GM23338 (cell line): Measurements from ENCODE around the gene BEND5. TPM values are rescaled to one million over a fixed set of nuclear protein-coding genes. Genes with fewer than 3 reads are reported as not detected.

Source experiments
- ATAC-seq: fragments of 200-7000 bp; cut with Tn5 transposase; 3 replicates; pipeline ENCODE4 v1.9.1; 2020
- DNase-seq: peaks from one replicate; pipeline ENCODE4 v3.0.0-alpha.2; 2015; ENCODE audit warnings: low spot score
- H2AFZ ChIP-seq: fragments of 200-600 bp; sonication (generic); 2 replicates; pipeline ENCODE4 v1.8.0; 2016; ENCODE audit warnings: antibody characterized with exemption, mild to moderate bottlenecking, moderate library complexity
- H3F3A ChIP-seq: fragments of 200-600 bp; sonication (generic); replicated peaks from 2 replicates; pipeline ENCODE4 v1.8.0; 2017; ENCODE audit warnings: antibody characterized with exemption, mixed run types, low read depth
- H3K27ac ChIP-seq: fragments of 200-600 bp; sonication (generic); 2 replicates; pipeline ENCODE4 v1.6.1; 2016; ENCODE audit warnings: low read depth
- H3K27me3 ChIP-seq: fragments of 200-600 bp; sonication (generic); 2 replicates; pipeline ENCODE4 v1.8.0; 2016; ENCODE audit warnings: mild to moderate bottlenecking, mixed run types, moderate library complexity; ENCODE audit not compliant: insufficient read depth
- H3K36me3 ChIP-seq: fragments of 200-600 bp; sonication (generic); 2 replicates; pipeline ENCODE4 v1.8.0; 2016; ENCODE audit warnings: mild to moderate bottlenecking; ENCODE audit not compliant: insufficient read depth
- H3K4me1 ChIP-seq: fragments of 200-600 bp; sonication (generic); 2 replicates; pipeline ENCODE4 v1.8.0; 2016; ENCODE audit warnings: mild to moderate bottlenecking, moderate library complexity; ENCODE audit not compliant: insufficient read depth
- H3K4me2 ChIP-seq: fragments of 200-600 bp; sonication (generic); 2 replicates; pipeline ENCODE4 v1.7.1; 2017; ENCODE audit warnings: mixed run types
- H3K4me3 ChIP-seq: fragments of 200-600 bp; sonication (generic); 2 replicates; pipeline ENCODE4 v1.6.1; 2016; ENCODE audit warnings: mixed run types
- H3K79me2 ChIP-seq: fragments of 200-600 bp; sonication (generic); replicated peaks from 2 replicates; pipeline ENCODE4 v1.8.0; 2017; ENCODE audit warnings: mild to moderate bottlenecking; ENCODE audit not compliant: insufficient read depth
- H3K9me2 ChIP-seq: fragments of 200-600 bp; sonication (generic); 2 replicates; pipeline ENCODE4 v1.8.0; 2017; ENCODE audit not compliant: insufficient read depth
- H4K20me1 ChIP-seq: fragments of 200-600 bp; sonication (generic); replicated peaks from 2 replicates; pipeline ENCODE4 v1.8.0; 2017; ENCODE audit warnings: mild to moderate bottlenecking; ENCODE audit not compliant: insufficient read depth
- H3K27ac Mint-ChIP-seq: 2 replicates; pipeline ENCODE4 v1.8.0; 2020; ENCODE audit warnings: inconsistent platforms, mild to moderate bottlenecking, moderate library complexity, mixed read lengths
- H3K27me3 Mint-ChIP-seq: 3 replicates; pipeline ENCODE4 v1.8.0; 2022; ENCODE audit warnings: low read depth, mild to moderate bottlenecking, moderate library complexity, mixed read lengths, inconsistent platforms; ENCODE audit not compliant: insufficient read depth, poor library complexity
- H3K36me3 Mint-ChIP-seq: 3 replicates; pipeline ENCODE4 v1.8.0; 2021; ENCODE audit warnings: low read depth, mild to moderate bottlenecking, inconsistent platforms, moderate library complexity, mixed read lengths
- H3K4me1 Mint-ChIP-seq: 3 replicates; pipeline ENCODE4 v1.8.0; 2020; ENCODE audit warnings: mild to moderate bottlenecking, inconsistent platforms, mixed read lengths
- H3K4me3 Mint-ChIP-seq: 3 replicates; pipeline ENCODE4 v1.8.0; 2021; ENCODE audit warnings: moderate library complexity, mild to moderate bottlenecking, inconsistent platforms, mixed read lengths
- H3K9me3 Mint-ChIP-seq: 3 replicates; pipeline ENCODE4 v1.8.0; 2020; ENCODE audit warnings: moderate library complexity, mild to moderate bottlenecking, inconsistent platforms, mixed read lengths
- EZH2 ChIP-seq: fragments of 200-600 bp; sonication (generic); IDR thresholded peaks from one replicate; pipeline ENCODE4 v1.8.0; 2017; ENCODE audit warnings: antibody characterized with exemption, mild to moderate bottlenecking, low read depth; ENCODE audit not compliant: unreplicated experiment
- JUNB ChIP-seq: IDR thresholded peaks from one replicate; pipeline ENCODE4 v1.6.1; 2016; ENCODE audit warnings: antibody characterized with exemption; ENCODE audit not compliant: unreplicated experiment
- NANOG ChIP-seq: IDR thresholded peaks from 2 replicates; pipeline ENCODE4 v1.6.1; 2016; ENCODE audit warnings: antibody characterized with exemption, borderline replicate concordance
- POLR2AphosphoS5 ChIP-seq: IDR thresholded peaks from 2 replicates; pipeline ENCODE4 v1.6.1; 2016; ENCODE audit warnings: antibody characterized with exemption, low read depth
- STAT1 ChIP-seq: IDR thresholded peaks from one replicate; pipeline ENCODE4 v1.6.1; 2016; ENCODE audit warnings: antibody characterized with exemption; ENCODE audit not compliant: unreplicated experiment
- ZNF331 ChIP-seq: fragments of 250-450 bp; sonication (Bioruptor Pico); IDR thresholded peaks from 2 replicates; pipeline ENCODE4 v1.5.0; 2020; ENCODE audit warnings: low read depth, mild to moderate bottlenecking, moderate library complexity
- polyA plus RNA-seq: library from polyadenylated mRNA; unstranded; fragments of >200 nt; fragmentation: Nextera tagmentation; extraction: Ambion mirVana; gene quantifications from 2 replicates; pipeline ENCODE4 v1.2.1, GENCODE V29; 2016
- total RNA-seq: library from RNA; depleted of rRNA; stranded (reverse); fragments of >200 nt; shearing (Covaris generic); gene quantifications from 2 replicates; pipeline ENCODE4 v1.2.3, GENCODE V29; 2014
- TF ChIP-seq, protein P1 (sequence below): fragments of 250-450 bp; sonication (Bioruptor Pico); IDR thresholded peaks from 2 replicates; pipeline ENCODE4 v1.5.0; 2020; ENCODE audit warnings: mild to moderate bottlenecking, moderate library complexity
- TF ChIP-seq, protein P2 (sequence below), 2 experiments: fragments of 200-600 bp in 1 of 2; sonication (generic) in 1 of 2; conservative IDR thresholded peaks; 2 replicates each; pipeline versions ENCODE4 v1.5.1 to v1.6.1; 2016 to 2017; ENCODE audit warnings: antibody characterized with exemption in 2 of 2, low read depth in 2 of 2, mild to moderate bottlenecking in 2 of 2, moderate library complexity in 1 of 2

BEND5 gene
- total and polyA plus RNA-seq, 2 experiments from 2014 or later: 6.8 to 12.3 TPM

DNA sequence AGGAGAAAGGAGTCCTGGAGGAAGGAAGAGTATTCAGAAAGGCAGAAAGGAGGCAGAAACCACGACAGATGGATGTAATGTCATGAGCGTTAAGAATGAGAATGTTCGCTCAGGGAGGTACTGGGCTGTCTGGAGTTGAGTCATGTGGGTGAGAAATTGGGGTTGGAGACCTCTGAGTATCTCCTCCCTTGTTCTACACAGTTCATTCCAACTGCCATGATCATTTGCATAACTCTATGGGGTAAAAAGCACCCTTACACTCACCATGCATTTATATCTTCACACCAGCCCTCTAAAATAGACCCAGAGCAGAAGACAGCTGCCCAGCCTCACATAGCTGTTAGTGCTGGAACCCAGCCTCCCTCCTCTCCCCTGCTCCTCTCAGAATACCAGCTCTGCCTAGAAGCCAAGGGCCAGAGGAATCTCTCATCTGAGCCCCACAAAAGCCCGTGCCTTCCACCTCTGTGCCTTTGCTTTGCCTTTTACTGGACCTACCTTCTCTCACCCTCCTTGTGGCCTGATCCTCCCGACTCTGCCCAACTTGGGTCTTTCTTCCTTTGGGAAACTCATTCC lies 85.2 kb downstream of the BEND5 start:
- no peak overlapping the region for H3K27ac Mint-ChIP-seq
- Histone ChIP-seq H3K9me2 (no peaks in the 10 kb centered on the region), H3F3A (no peaks in the 10 kb centered on the region), H3K4me3 (no peak overlapping the region), H3K79me2 (no peaks in the 10 kb centered on the region), H3K36me3 (no peaks in the 10 kb centered on the region), H2AFZ (no peak overlapping the region), H3K27ac (no peak overlapping the region), H3K27me3 (no peaks in the 10 kb centered on the region), H3K4me2 (no peak overlapping the region), H3K4me1 (no peaks in the 10 kb centered on the region; the same call in 1 of the 2 replicates), H4K20me1 (no peaks in the 10 kb centered on the region)
- H3K4me3 Mint-ChIP-seq: no peak overlapping the region
- no peak for ATAC-seq
- no peak for DNase-seq
- no peaks in the 10 kb centered on the region; the same call in 1 of the 3 replicates for H3K9me3 Mint-ChIP-seq
- no peaks in the 10 kb centered on the region for H3K36me3 Mint-ChIP-seq
- TF ChIP-seq JUNB (no peak), STAT1 (no peak), ZNF331 (CRISPR knock-in tag) (no peak)
- TF ChIP-seq, protein P1, sequence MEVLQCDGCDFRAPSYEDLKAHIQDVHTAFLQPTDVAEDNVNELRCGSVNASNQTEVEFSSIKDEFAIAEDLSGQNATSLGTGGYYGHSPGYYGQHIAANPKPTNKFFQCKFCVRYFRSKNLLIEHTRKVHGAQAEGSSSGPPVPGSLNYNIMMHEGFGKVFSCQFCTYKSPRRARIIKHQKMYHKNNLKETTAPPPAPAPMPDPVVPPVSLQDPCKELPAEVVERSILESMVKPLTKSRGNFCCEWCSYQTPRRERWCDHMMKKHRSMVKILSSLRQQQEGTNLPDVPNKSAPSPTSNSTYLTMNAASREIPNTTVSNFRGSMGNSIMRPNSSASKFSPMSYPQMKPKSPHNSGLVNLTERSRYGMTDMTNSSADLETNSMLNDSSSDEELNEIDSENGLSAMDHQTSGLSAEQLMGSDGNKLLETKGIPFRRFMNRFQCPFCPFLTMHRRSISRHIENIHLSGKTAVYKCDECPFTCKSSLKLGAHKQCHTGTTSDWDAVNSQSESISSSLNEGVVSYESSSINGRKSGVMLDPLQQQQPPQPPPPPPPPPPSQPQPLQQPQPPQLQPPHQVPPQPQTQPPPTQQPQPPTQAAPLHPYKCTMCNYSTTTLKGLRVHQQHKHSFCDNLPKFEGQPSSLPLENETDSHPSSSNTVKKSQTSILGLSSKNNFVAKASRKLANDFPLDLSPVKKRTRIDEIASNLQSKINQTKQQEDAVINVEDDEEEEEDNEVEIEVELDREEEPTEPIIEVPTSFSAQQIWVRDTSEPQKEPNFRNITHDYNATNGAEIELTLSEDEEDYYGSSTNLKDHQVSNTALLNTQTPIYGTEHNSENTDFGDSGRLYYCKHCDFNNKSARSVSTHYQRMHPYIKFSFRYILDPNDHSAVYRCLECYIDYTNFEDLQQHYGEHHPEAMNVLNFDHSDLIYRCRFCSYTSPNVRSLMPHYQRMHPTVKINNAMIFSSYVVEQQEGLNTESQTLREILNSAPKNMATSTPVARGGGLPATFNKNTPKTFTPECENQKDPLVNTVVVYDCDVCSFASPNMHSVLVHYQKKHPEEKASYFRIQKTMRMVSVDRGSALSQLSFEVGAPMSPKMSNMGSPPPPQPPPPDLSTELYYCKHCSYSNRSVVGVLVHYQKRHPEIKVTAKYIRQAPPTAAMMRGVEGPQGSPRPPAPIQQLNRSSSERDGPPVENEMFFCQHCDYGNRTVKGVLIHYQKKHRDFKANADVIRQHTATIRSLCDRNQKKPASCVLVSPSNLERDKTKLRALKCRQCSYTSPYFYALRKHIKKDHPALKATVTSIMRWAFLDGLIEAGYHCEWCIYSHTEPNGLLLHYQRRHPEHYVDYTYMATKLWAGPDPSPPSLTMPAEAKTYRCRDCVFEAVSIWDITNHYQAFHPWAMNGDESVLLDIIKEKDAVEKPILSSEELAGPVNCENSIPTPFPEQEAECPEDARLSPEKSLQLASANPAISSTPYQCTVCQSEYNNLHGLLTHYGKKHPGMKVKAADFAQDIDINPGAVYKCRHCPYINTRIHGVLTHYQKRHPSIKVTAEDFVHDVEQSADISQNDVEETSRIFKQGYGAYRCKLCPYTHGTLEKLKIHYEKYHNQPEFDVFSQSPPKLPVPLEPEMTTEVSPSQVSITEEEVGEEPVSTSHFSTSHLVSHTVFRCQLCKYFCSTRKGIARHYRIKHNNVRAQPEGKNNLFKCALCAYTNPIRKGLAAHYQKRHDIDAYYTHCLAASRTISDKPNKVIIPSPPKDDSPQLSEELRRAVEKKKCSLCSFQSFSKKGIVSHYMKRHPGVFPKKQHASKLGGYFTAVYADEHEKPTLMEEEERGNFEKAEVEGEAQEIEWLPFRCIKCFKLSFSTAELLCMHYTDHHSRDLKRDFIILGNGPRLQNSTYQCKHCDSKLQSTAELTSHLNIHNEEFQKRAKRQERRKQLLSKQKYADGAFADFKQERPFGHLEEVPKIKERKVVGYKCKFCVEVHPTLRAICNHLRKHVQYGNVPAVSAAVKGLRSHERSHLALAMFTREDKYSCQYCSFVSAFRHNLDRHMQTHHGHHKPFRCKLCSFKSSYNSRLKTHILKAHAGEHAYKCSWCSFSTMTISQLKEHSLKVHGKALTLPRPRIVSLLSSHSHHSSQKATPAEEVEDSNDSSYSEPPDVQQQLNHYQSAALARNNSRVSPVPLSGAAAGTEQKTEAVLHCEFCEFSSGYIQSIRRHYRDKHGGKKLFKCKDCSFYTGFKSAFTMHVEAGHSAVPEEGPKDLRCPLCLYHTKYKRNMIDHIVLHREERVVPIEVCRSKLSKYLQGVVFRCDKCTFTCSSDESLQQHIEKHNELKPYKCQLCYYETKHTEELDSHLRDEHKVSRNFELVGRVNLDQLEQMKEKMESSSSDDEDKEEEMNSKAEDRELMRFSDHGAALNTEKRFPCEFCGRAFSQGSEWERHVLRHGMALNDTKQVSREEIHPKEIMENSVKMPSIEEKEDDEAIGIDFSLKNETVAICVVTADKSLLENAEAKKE: no peak
- peaks cover 11% of the 10 kb centered on the region for H3K4me1 Mint-ChIP-seq
- H3K27me3 Mint-ChIP-seq: no peaks in the 10 kb centered on the region

DNA sequence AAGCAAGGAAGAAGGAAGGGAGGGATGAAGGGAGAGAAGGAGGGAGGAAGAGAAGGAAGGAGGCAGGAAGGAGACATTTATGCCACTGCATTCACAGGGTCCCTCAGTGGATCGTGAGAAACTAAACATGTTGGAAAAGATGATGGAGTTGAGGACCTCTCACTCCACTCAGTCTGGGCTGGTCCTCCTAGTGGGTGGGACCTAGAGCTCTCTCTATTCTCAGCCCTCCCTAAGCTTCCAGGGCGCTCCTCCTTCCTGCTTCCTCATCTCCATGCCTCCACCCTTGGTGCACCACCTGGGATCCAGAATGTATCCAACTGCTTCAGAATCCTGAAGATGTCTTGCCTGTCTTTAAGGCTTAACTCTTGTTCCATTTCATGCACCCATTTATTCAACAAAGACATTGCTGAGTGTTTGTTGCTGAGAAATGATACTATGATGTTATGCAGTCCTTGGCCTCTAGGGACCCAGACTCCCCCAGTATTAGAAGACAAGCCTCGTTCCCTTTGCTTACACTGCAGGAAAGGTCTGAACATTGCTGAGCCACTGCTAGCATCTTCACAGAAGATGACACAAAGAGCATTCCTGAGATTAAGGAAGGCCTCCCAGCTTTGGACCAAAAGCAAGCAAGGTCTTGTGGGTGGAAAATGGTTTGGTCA lies 88.5 kb downstream of the BEND5 start:
- H3K4me3 ChIP-seq: no peak overlapping the region
- H4K20me1 ChIP-seq: no peaks in the 10 kb centered on the region
- no peaks in the 10 kb centered on the region for H3K79me2 ChIP-seq
- H3K27me3 Mint-ChIP-seq: no peaks in the 10 kb centered on the region
- H3K4me3 Mint-ChIP-seq: no peak overlapping the region
- no peak overlapping the region for H3K4me2 ChIP-seq
- H3F3A ChIP-seq: no peaks in the 10 kb centered on the region
- H2AFZ ChIP-seq: no peak overlapping the region
- no peak overlapping the region for H3K27ac ChIP-seq
- H3K4me1 Mint-ChIP-seq: peaks cover 11% of the 10 kb centered on the region
- H3K36me3 ChIP-seq: no peaks in the 10 kb centered on the region
- no peaks in the 10 kb centered on the region for H3K9me2 ChIP-seq
- no peaks in the 10 kb centered on the region; the same call in 1 of the 2 replicates for H3K4me1 ChIP-seq
- TF ChIP-seq POLR2AphosphoS5: no peak
- no peak for TF ChIP-seq EZH2
- no peak for TF ChIP-seq ZNF331 (CRISPR knock-in tag)
- TF ChIP-seq, protein P2, sequence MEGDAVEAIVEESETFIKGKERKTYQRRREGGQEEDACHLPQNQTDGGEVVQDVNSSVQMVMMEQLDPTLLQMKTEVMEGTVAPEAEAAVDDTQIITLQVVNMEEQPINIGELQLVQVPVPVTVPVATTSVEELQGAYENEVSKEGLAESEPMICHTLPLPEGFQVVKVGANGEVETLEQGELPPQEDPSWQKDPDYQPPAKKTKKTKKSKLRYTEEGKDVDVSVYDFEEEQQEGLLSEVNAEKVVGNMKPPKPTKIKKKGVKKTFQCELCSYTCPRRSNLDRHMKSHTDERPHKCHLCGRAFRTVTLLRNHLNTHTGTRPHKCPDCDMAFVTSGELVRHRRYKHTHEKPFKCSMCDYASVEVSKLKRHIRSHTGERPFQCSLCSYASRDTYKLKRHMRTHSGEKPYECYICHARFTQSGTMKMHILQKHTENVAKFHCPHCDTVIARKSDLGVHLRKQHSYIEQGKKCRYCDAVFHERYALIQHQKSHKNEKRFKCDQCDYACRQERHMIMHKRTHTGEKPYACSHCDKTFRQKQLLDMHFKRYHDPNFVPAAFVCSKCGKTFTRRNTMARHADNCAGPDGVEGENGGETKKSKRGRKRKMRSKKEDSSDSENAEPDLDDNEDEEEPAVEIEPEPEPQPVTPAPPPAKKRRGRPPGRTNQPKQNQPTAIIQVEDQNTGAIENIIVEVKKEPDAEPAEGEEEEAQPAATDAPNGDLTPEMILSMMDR (conservative IDR thresholded peaks at IDR 0.05; ENCODE audit: low read depth in 2 of 2): peak; percentile 35 to 54
- TF ChIP-seq NANOG: no peak
- ATAC-seq (peak; percentile 91), DNase-seq (peak; percentile 64)
- H3K27me3 ChIP-seq: no peaks in the 10 kb centered on the region
- no peaks in the 10 kb centered on the region; the same call in 1 of the 3 replicates for H3K9me3 Mint-ChIP-seq
- H3K36me3 Mint-ChIP-seq: no peaks in the 10 kb centered on the region; the same call in 2 of the 3 replicates
- H3K27ac Mint-ChIP-seq: no peak overlapping the region
